GM12891 (cell line): ENCODE measurements around the gene ASTN2.

Experiments used
- PAX5 ChIP-seq: IDR thresholded peaks from 2 replicates; pipeline ENCODE4 v1.6.1; 2011; ENCODE audit warnings: low read length, moderate library complexity, mild to moderate bottlenecking; ENCODE audit not compliant: insufficient read depth, severe bottlenecking
- POLR2A ChIP-seq: IDR thresholded peaks from 2 replicates; pipeline ENCODE4 v1.6.1; 2011; ENCODE audit warnings: low read depth, low read length, control low read depth
- POLR2AphosphoS5 ChIP-seq: IDR thresholded peaks from 2 replicates; pipeline ENCODE4 v1.6.1; 2011; ENCODE audit warnings: low read depth, low read length, control low read depth
- POU2F2 ChIP-seq: IDR thresholded peaks from 2 replicates; pipeline ENCODE4 v1.6.1; 2011; ENCODE audit warnings: low read depth, mild to moderate bottlenecking, control low read depth, low read length, moderate library complexity

- TF ChIP-seq POU2F2, result no peak
- no peak for TF ChIP-seq POLR2AphosphoS5
- TF ChIP-seq PAX5, result no peak
- no peak for TF ChIP-seq POLR2A
Measured at GRCh38 chr9:116842658-116843057, 572.2 kb downstream of the ASTN2 start.
